HepG2 (cell line): ENCODE results near the gene TBC1D14. TPM values are rescaled to one million over a fixed set of nuclear protein-coding genes. Genes with fewer than 3 reads are reported as not detected.

ENCODE experiments used
- CENPBD1 ChIP-seq: sonication (generic); formaldehyde crosslinking; IDR thresholded peaks from 2 replicates; pipeline ENCODE4 v1.8.0; 2022; ENCODE audit warnings: missing genetic modification reagents, low read depth, mild to moderate bottlenecking, borderline replicate concordance
- CREB1 ChIP-seq, 2 experiments: fragments of 450-650 bp in 1 of 2; IDR thresholded peaks; 2 replicates each; pipeline ENCODE4 v1.6.1; 2016 to 2017; ENCODE audit warnings: control low read depth in 1 of 2, mild to moderate bottlenecking in 1 of 2, missing compliant biosample characterization in 1 of 2, missing genetic modification characterization in 1 of 2
- CSRNP2 ChIP-seq: sonication (generic); formaldehyde crosslinking; conservative IDR thresholded peaks from 2 replicates; pipeline ENCODE4 v1.8.0; 2022; ENCODE audit warnings: low read depth, missing genetic modification reagents
- FUBP1 ChIP-seq: sonication (generic); formaldehyde crosslinking; IDR thresholded peaks from 2 replicates; pipeline ENCODE4 v1.5.1; 2020; ENCODE audit warnings: missing genetic modification reagents, mild to moderate bottlenecking, borderline replicate concordance
- HNRNPLL ChIP-seq: fragments of 200-400 bp; formaldehyde crosslinking; IDR thresholded peaks from 2 replicates; pipeline ENCODE4 v1.6.1; 2017; ENCODE audit warnings: mild to moderate bottlenecking, low read depth, low read length; ENCODE audit not compliant: poor library complexity, severe bottlenecking
- MEIS2 ChIP-seq: sonication (generic); formaldehyde crosslinking; IDR thresholded peaks from 2 replicates; pipeline ENCODE4 v1.9.0; 2021; ENCODE audit warnings: mild to moderate bottlenecking, missing genetic modification reagents
- MTERF4 ChIP-seq: sonication (generic); formaldehyde crosslinking; IDR thresholded peaks from 2 replicates; pipeline ENCODE4 v1.8.0; 2023; ENCODE audit warnings: mild to moderate bottlenecking, missing genetic modification reagents
- NFE2L2 ChIP-seq: fragments of 150-350 bp; IDR thresholded peaks from 2 replicates; pipeline ENCODE4 v1.6.1; 2014; ENCODE audit warnings: low read length
- NPAS2 ChIP-seq: sonication (generic); formaldehyde crosslinking; IDR thresholded peaks from 2 replicates; pipeline ENCODE4 v1.8.0; 2022; ENCODE audit warnings: mild to moderate bottlenecking, missing genetic modification reagents, borderline replicate concordance
- POGK ChIP-seq: sonication (generic); formaldehyde crosslinking; conservative IDR thresholded peaks from 2 replicates; pipeline ENCODE4 v1.8.0; 2022; ENCODE audit warnings: mild to moderate bottlenecking, moderate library complexity, missing genetic modification reagents
- RCOR2 ChIP-seq: IDR thresholded peaks from 2 replicates; pipeline ENCODE4 v1.6.1; 2016; ENCODE audit warnings: missing biosample characterization, missing genetic modification reagents
- ZBED4 ChIP-seq: sonication (generic); formaldehyde crosslinking; IDR thresholded peaks from 2 replicates; pipeline ENCODE4 v1.4.0; 2020; ENCODE audit warnings: missing genetic modification reagents, borderline replicate concordance
- ZFP82 ChIP-seq: sonication (generic); formaldehyde crosslinking; IDR thresholded peaks from 2 replicates; pipeline ENCODE4 v1.5.1; 2020; ENCODE audit warnings: mild to moderate bottlenecking, missing genetic modification reagents, borderline replicate concordance
- ZNF143 ChIP-seq: sonication (generic); formaldehyde crosslinking; IDR thresholded peaks from 2 replicates; pipeline ENCODE4 v1.4.0; 2020; ENCODE audit warnings: missing genetic modification reagents
- ZNF788 ChIP-seq: sonication (generic); formaldehyde crosslinking; IDR thresholded peaks from 2 replicates; pipeline ENCODE4 v1.5.0; 2020; ENCODE audit warnings: mild to moderate bottlenecking, missing genetic modification reagents, borderline replicate concordance
- ZNF790 ChIP-seq: sonication (generic); formaldehyde crosslinking; IDR thresholded peaks from 2 replicates; pipeline ENCODE4 v1.8.0; 2022; ENCODE audit warnings: missing genetic modification reagents, mild to moderate bottlenecking, borderline replicate concordance
- polyA plus RNA-seq, 8 experiments: library from polyadenylated mRNA; depleted of rRNA in 3 of 8; stranded (reverse) in 7 of 8; unstranded in 1 of 8; fragments of >200 nt; fragmentation: Illumina TruSeq in 4 of 8; extraction: Trizol in 4 of 8; gene quantifications; 2 replicates each; pipeline versions ENCODE4 v1.2.1 to v1.2.3, GENCODE V29; 2011 to 2016; ENCODE audit warnings: low read depth in 4 of 8, missing spikeins in 1 of 8, mixed read lengths in 1 of 8; ENCODE audit not compliant: insufficient read depth in 1 of 8
- total RNA-seq, 5 experiments: library from RNA; depleted of rRNA; stranded (reverse); fragments of >200 nt; fragmentation: Illumina TruSeq; extraction: Trizol; gene quantifications; 2 replicates each; pipeline ENCODE4 v1.2.3, GENCODE V29; 2016; ENCODE audit warnings: low read depth in 1 of 5

TBC1D14 gene
- total and polyA plus RNA-seq, 2 of the 13 experiments (the other 11 are each of a cell fraction or from before 2014, with no cell fraction given) = 29.5 to 46.5 TPM

GRCh38 chr4:7067452-7068278, 158.0 kb downstream of the TBC1D14 start, which contains the start of gene GRPEL1 (continued):
- peak; percentile 71 for TF ChIP-seq MEIS2 (CRISPR knock-in tag)
- peak; percentile 88; the same call in 1 of the 2 replicates for TF ChIP-seq ZFP82 (CRISPR knock-in tag)
- peak; percentile 67; the same call in 1 of the 2 replicates for TF ChIP-seq ZNF790
- TF ChIP-seq ZBED4 (CRISPR knock-in tag) = peak; percentile 33; the same call in 1 of the 2 replicates
- no peak for TF ChIP-seq NPAS2 (CRISPR knock-in tag)
- 0 out of 2 replicates have a peak, but pooled peaks have one; percentile 41 for TF ChIP-seq FUBP1 (CRISPR knock-in tag)
- no peak for TF ChIP-seq CSRNP2 (CRISPR knock-in tag)
- TF ChIP-seq ZNF143 (CRISPR knock-in tag) = no peak; the same call in 1 of the 2 replicates
- TF ChIP-seq RCOR2 = no peak
- no peak for TF ChIP-seq ZNF788 (CRISPR knock-in tag)
- TF ChIP-seq POGK (CRISPR knock-in tag) = peak; percentile 55; the same call in 1 of the 2 replicates
- TF ChIP-seq HNRNPLL = peak; percentile 97
- TF ChIP-seq CREB1 (IDR thresholded peaks at IDR 0.05) = peak; percentile 74
- peak; percentile 63; the same call in 1 of the 2 replicates for TF ChIP-seq CREB1 (CRISPR knock-in tag; IDR thresholded peaks at IDR 0.05)
- TF ChIP-seq NFE2L2 = no peak
- peak; percentile 71 for TF ChIP-seq MTERF4 (CRISPR knock-in tag)
- peak; percentile 64; the same call in 1 of the 2 replicates for TF ChIP-seq CENPBD1 (CRISPR knock-in tag)
